ENCODE measurements around the gene BTN1A1.

DNA sequence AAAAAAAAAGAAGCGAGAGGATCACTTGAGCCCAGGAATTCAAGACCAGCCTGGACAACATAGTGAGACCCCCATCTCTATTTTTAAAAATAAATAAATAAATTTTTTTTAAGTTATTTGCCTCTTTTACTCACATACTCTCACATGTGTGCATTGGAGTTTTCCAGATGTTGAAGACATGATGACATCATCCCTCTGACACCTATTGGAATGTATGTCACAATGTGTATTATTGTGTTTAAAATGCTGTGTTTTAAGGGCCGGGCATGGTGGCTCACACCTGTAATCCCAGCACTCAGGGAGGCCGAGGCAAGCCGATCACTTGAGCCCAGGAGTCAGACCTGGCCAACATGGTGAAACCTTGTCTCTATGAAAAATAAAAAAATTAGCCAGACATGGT, 17.8 kb upstream of the BTN1A1 start:
- TF ChIP-seq EZH2 (IDR thresholded peaks at IDR 0.05; ENCODE audit: low read length) (no peak), CTCF (optimal IDR thresholded peaks at IDR 0.05 in 1 of 3, IDR thresholded peaks at IDR 0.05 in 1 of 3, conservative IDR thresholded peaks at IDR 0.05 in 1 of 3; ENCODE audit: extremely low read depth in 1 of 3, insufficient read depth in 2 of 3, low read length in 3 of 3) (no peak)

Data from keratinocyte (primary cell).